ENCODE measurements around the gene IFNL2. TPM values are rescaled to one million over a fixed set of nuclear protein-coding genes. Genes with fewer than 3 reads are reported as not detected.
"Not testable (repeated sequence)": the region's sequence is repeated elsewhere in the genome, so short reads cannot be mapped to it uniquely, and the experiment has no call there.

IFNL2 gene
- total RNA-seq, 1 donor from 2014 or later, result not detected

DNA sequence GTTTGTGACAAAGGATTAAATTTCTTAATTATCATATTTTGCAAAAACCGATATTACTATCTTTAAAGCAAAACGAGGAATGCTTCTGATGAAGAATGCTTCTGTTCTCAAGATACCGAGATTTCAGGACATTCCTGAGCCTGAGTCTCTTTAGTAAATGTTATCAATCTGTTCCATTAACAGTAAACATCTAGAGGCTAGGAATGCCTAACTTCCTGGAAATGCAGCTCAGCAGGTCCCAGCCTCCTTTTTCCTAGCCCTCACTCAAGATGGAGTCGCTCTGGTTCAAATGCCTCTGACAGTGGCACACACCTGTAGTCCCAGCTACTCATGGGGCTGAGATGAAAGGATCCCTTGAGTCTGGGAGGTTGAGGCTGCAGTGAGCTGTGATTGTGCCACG is 17.1 kb upstream of the IFNL2 start:
- no peak for ATAC-seq (ENCODE audit: poor library complexity)
- no peak for DNase-seq
- intact Hi-C loops (cut with DNase I), result no loop called here

- ATAC-seq (ENCODE audit: poor library complexity) (no peak), DNase-seq (no peak)
- intact Hi-C loops (cut with DNase I), result no loop called here
These were observed 16.4 kb upstream of the IFNL2 start for GRCh38 chr19:39251846-39252245.

GRCh38 chr19:39252458-39252857 is 15.7 kb upstream of the IFNL2 start:
- ATAC-seq (ENCODE audit: poor library complexity) (no peak), DNase-seq (no peak)
- intact Hi-C loops (cut with DNase I), result no loop called here

DNA sequence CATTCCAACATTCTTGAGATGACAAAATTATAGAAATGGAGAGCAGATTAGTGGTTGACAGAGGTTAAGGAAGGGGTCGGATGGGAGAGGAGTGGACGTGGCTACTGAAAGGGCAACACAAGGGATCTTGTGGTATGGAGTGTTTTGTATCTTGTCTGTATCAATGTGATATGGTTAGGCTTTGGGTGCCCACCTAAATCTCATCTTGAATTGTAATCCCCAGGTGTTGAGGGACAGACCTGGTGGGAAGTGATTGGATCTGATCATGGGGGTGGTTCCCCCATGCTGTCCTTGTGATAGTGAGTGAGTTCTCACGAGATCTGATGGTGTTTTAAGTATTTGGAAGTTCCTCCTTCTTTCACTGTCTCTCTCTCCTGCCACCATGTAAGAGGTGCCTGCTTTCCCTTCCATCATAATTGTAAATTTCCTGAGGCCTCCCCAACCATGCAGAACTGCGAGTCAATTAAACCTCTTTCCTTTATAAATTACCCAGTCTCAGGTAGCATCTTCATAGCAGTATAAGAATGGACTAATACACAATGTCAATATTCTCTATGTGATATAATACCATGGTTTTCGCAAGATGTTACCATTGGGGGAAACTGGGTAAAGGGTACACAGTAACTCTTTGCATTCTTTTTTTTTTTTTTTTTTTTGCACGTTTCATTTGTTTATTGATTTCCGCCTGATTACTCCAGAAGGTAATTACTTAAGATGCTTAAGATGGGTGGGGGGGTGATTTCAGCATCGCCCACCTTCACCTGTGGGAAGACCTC is 14.6 kb upstream of the IFNL2 start:
- intact Hi-C loops (cut with DNase I), result no loop called here
- DNase-seq (no peak), ATAC-seq (ENCODE audit: poor library complexity) (no peak)

GRCh38 chr19:39254531-39255345 is 13.5 kb upstream of the IFNL2 start:
- ATAC-seq (ENCODE audit: poor library complexity) (no peak), DNase-seq (no peak)
- intact Hi-C loops (cut with DNase I), result no loop called here

DNA sequence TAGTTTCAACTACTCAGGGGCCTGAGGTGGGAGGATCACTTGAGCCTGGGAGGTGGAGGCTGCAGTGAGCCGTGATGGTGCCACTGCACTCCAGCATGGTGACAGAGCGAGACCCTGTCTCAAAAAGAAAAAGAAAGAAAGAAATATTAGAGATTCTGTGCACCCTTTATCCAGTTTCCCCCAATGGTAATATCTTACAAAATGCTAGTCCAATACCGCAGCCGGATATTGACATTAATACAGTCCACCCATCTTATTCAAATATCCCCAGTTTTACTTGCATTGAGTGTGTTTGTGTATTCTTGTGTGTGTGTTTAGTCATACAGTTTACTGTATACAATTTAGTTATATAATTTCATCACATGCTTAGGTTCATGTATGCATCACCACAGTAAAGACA is 11.0 kb upstream of the IFNL2 start:
- intact Hi-C loops (cut with DNase I), result no loop called here
- DNase-seq (no peak), ATAC-seq (ENCODE audit: poor library complexity) (no peak)

DNA sequence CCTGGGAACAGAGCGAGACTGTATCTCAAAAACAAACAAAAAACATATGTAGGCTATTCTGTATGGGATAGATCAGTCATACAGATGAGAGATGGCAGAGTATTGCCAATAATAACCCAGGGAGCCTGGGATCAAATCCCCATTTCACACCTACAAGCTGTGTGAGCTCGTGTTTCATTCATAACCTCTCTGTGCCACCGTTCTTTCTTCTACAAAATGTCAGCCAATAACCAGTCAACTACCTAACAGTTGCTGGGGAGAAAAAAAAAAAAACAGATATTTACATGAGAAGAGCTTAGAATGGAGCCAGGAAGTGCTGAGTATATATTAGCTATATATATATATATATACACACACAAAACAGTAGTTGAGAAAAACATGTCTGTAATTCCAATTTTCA is 6.5 kb upstream of the IFNL2 start:
- intact Hi-C loops (cut with DNase I), result no loop called here
- no peak for DNase-seq
- no peak for ATAC-seq (ENCODE audit: poor library complexity)

GRCh38 chr19:39262496-39262895 is 5.7 kb upstream of the IFNL2 start:
- no peak for DNase-seq
- no peak for ATAC-seq (ENCODE audit: poor library complexity)
- intact Hi-C loops (cut with DNase I), result no loop called here

- DNase-seq (no peak), ATAC-seq (ENCODE audit: poor library complexity) (no peak)
- intact Hi-C loops (cut with DNase I), result no loop called here
These were observed 4.3 kb upstream of the IFNL2 start for GRCh38 chr19:39263912-39264305.

GRCh38 chr19:39264306-39265290 is 3.6 kb upstream of the IFNL2 start:
- intact Hi-C loops (cut with DNase I), result no loop called here
- peak; percentile 31 for ATAC-seq (ENCODE audit: poor library complexity)
- no peak for DNase-seq

- DNase-seq (peak; percentile 41), ATAC-seq (ENCODE audit: poor library complexity) (no peak)
- intact Hi-C loops (cut with DNase I), result no loop called here
These were observed 2.8 kb upstream of the IFNL2 start for GRCh38 chr19:39265321-39265916.

- DNase-seq; intact Hi-C loops (cut with DNase I); ATAC-seq (ENCODE audit: poor library complexity): not testable (repeated sequence)
These were observed 481 bp downstream of the IFNL2 start for GRCh38 chr19:39268531-39269223.

GRCh38 chr19:39269369-39269768 is 1.2 kb downstream of the IFNL2 start:
- intact Hi-C loops (cut with DNase I); DNase-seq; ATAC-seq (ENCODE audit: poor library complexity): not testable (repeated sequence)

DNA sequence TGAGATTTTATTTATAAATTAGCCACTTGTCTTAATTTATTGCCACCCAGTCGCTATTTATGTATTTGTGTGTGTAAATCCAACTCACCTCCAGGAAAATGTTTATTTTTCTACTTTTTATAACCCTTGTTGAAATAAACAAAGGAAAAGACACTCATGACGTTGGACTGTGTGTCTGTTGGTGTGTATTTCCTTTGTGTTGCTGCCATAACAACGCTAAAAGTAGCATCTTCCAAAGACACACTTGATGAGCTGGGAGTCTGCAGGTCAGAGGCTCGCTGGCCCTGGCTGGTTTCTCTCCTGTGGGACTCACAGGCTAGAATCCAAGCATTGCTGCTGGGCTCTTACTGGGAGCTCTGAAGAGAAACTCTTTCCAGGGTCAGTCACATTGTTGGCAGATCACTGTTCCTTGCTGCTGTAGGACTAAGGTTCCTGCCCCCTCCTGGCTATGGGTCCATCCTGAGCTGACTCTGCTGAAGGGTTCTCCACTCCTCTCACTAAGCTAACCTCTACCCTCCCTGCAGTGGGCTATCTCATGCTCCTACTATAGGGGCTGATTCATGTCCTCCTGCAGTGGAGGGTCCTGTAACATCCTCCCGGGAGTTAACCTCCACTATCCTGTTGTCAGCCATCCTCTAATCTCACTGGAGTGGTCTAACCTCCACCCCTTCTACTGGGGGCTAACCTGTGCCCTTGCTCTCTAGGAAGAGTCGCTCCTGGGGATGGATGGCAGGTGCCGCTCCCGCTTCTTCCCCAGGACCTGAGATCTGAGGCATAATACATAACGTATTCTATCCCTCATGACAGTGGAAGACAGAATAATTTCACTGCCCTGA is 2.1 kb downstream of the IFNL2 start:
- ATAC-seq (ENCODE audit: poor library complexity), result no peak
- intact Hi-C loops (cut with DNase I), result no loop called here
- DNase-seq, result no peak

DNA sequence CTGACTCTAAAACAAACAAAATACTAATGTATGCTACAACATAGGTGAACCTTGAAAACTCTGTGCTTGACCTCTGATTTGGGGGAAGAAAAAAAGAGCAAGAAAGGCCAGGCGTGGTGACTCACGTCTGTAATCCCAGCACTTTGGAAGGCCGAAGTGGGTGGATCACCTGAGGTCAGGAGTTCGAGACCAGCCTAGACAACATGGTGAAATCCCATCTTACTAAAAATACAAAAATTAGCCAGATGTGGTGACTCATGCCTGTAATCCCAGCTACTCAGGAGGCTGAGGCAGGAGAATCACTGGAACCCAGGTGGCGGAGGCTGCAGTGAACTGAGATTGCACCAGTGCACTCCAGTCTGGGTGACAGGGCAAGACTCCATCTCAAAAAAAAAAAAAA is 5.7 kb downstream of the IFNL2 start:
- DNase-seq; ATAC-seq (ENCODE audit: poor library complexity); intact Hi-C loops (cut with DNase I): not testable (repeated sequence)

DNA sequence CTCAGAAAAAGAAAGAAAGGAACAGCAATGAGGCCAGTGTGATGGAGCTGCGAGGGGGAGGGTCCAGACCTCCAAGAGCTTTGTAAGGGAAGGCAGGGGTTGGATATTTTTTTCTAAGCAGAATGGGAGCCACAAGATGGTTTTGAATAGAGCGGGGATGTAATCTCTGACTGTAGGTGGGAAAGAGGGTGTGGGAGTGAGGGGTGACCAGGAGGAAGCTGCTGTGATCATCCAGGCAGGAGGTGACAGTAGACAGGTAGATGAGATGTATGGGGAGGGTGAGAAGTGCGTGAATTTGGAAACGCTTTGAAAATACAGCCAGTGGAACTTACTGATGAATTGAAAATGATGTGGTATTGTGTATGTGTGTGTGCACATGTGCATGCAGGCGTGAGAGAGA is 7.4 kb downstream of the IFNL2 start:
- intact Hi-C loops (cut with DNase I), result no loop called here
- ATAC-seq (ENCODE audit: poor library complexity) (no peak), DNase-seq (no peak)

DNA sequence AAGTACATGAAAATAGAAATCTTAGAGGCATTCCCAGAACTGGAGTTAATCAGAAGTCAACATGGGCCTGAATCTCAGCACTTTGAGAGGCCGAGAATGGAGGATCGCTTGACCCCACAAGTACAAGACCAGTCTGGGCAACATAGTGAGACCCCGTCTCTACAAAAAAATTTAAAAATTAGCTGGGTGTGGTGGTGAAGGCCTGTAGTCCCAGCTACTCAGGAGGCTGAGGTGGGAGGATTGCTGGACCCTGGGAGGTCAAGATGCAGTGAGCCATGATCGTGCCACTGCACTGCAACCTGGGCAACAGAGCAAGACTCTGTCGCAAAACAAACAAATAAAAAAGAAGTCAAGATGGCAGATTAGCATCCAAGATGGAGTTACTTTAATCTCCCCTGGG is 8.5 kb downstream of the IFNL2 start:
- ATAC-seq (ENCODE audit: poor library complexity) (no peak), DNase-seq (no peak)
- intact Hi-C loops (cut with DNase I), result no loop called here
